IPS-18c (cell line): ENCODE results near the gene PTPRG.

ENCODE experiments used
- H3K4me3 ChIP-seq: 2 replicates; pipeline ENCODE4 v1.7.0; 2013; ENCODE audit warnings: low read depth, mild to moderate bottlenecking, low read length, moderate library complexity; ENCODE audit not compliant: insufficient read depth
- H3K9me3 ChIP-seq: one replicate; pipeline ENCODE4 v1.6.1; 2013; ENCODE audit warnings: mild to moderate bottlenecking, low read length, moderate library complexity; ENCODE audit not compliant: control insufficient read depth, insufficient read depth

PTPRG gene

GRCh38 chr3:61877359-61878138 is 316.2 kb downstream of the PTPRG start:
- no peaks in the 10 kb centered on the region for H3K9me3 ChIP-seq
- no peak overlapping the region for H3K4me3 ChIP-seq

GRCh38 chr3:61882253-61882652 is 320.9 kb downstream of the PTPRG start:
- Histone ChIP-seq H3K4me3 (no peak overlapping the region), H3K9me3 (no peaks in the 10 kb centered on the region)

DNA sequence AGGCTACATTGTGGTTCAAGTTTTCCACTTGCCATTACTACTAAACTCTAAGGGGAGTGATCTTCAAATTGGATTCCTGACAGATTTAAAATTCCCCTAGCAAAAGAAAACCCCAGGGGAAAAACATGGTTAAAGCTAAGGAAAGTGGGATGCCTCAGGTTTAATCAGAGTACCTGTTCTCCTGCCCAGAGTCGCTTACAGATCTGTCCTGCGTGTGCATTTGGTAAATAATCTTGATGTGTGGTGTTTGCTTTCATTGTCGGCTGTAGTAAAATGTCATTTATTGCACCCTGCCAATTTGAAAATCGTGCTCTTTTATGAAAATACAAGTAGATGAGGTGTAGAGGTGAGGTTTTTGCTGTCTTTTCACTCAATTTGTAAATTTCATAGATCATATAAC is 323.4 kb downstream of the PTPRG start:
- Histone ChIP-seq H3K9me3 (no peaks in the 10 kb centered on the region), H3K4me3 (no peak overlapping the region)

DNA sequence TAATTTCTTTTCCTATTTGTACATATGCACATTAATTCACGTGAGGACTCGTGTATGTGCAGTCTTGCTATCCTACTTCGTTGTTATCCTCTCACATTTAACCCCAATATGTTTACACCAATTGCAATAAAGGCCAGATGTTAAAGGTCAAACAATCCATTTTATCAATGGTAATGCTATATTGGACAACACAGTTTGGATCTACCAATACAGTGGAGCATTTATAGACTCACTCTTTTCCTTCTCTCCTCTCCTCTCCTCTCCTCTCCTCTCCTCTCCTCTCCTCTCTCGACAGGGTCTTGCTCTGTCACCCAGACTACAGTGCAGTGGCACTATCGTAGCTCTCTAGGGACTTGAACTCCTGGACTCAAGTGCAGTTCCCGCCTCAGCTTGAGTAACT is 324.0 kb downstream of the PTPRG start:
- Histone ChIP-seq H3K4me3 (no peak overlapping the region), H3K9me3 (no peaks in the 10 kb centered on the region)

DNA sequence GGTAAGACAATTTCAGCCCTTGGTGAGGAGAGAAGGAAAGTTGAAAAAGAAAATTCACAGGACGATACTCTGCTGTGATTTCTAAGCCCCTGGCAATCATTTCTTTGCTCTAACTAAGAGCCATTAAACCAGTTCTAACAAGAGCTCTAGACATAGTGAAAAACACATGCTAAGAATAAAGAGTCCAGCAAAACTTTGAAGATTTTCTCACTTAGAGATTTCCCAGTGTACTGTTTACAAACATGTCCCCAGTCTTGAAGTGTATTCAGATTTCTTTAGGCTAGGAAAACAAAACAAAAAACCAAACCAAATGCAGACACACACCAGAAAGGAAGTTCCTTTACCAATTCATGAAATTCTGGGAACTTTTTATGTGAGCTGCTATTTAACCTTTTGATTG is 325.8 kb downstream of the PTPRG start:
- no peak overlapping the region for H3K4me3 ChIP-seq
- H3K9me3 ChIP-seq = no peaks in the 10 kb centered on the region

DNA sequence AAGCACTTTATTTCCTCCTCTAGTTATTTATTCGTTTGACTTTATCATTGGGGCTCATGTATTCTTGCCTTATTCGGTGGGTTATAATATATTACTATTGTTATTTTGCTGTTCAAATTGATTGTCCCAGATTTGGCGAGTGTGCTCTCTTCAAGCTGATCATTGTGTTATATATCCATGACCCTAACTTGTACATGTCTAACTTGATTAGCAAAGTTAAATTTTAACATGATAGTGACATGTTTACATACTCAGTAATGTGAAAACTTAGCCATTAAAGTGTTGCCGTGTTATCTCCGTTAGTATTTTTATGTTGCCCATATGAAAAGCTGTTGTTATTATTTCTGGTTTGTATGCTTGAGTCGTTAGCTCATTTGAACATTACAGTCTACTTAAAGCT is 327.9 kb downstream of the PTPRG start:
- no peak overlapping the region for H3K4me3 ChIP-seq
- no peaks in the 10 kb centered on the region for H3K9me3 ChIP-seq

GRCh38 chr3:61890167-61890566 is 328.8 kb downstream of the PTPRG start:
- no peak overlapping the region for H3K4me3 ChIP-seq

DNA sequence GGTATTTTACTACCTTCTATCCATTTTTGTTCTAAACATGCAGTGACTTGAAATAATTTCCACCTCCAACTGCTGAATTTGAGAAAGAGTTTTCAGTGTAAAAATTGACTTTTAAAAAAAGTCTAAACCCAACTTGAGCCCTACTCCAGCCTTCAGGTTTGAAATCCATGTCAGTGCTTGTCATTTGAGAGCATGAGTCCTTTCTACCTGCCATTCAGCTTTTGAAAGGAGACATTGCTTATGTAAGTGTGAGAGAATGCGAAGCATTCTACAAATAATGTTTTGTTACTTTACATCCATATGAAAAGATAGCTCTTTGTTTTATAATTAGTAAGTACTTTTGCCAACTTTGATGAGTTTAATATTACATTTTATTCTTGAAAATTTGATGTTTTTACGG is 329.2 kb downstream of the PTPRG start:
- no peaks in the 10 kb centered on the region for H3K9me3 ChIP-seq
- no peak overlapping the region for H3K4me3 ChIP-seq

More at GRCh38 chr3:61890167-61890566, 328.8 kb downstream of the PTPRG start:
- no peaks in the 10 kb centered on the region for H3K9me3 ChIP-seq

GRCh38 chr3:61892891-61893290 is 331.5 kb downstream of the PTPRG start:
- no peak overlapping the region for H3K4me3 ChIP-seq
- H3K9me3 ChIP-seq = no peaks in the 10 kb centered on the region

DNA sequence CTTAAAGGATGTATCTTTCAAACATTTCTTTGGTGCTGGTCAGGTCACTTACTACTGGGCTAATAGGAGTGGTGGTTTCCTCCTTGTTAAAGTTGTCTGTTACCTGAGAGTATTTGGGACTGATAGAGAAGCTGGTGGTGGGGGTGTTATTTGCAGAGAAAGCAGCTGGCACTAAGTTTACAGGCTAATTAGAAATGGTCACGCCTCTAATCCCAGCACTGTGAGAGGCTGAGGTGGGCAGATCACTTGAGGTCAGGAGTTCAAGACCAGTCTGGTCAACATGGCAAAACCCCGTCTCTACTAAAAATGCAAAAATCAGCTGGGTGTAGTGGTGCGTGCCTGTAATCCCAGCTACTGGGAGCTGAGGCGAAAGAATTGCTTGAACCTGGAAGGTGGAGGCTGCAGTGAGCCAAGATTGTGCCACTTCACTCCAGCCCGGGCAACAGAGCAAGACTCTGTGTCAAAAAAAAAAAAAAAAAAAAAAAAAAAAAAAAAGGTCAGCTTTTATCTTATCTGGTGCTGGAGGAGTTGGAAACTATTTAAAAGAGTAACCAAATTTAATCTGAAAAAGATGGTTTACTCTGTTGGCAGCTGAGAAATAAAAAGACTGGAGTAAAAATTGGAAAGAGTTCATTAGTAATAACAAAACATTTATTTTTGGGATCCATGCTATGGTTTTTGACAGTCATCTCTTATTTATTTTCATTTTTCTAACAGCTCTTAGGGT is 332.6 kb downstream of the PTPRG start:
- Histone ChIP-seq H3K4me3 (no peak overlapping the region), H3K9me3 (no peaks in the 10 kb centered on the region)

DNA sequence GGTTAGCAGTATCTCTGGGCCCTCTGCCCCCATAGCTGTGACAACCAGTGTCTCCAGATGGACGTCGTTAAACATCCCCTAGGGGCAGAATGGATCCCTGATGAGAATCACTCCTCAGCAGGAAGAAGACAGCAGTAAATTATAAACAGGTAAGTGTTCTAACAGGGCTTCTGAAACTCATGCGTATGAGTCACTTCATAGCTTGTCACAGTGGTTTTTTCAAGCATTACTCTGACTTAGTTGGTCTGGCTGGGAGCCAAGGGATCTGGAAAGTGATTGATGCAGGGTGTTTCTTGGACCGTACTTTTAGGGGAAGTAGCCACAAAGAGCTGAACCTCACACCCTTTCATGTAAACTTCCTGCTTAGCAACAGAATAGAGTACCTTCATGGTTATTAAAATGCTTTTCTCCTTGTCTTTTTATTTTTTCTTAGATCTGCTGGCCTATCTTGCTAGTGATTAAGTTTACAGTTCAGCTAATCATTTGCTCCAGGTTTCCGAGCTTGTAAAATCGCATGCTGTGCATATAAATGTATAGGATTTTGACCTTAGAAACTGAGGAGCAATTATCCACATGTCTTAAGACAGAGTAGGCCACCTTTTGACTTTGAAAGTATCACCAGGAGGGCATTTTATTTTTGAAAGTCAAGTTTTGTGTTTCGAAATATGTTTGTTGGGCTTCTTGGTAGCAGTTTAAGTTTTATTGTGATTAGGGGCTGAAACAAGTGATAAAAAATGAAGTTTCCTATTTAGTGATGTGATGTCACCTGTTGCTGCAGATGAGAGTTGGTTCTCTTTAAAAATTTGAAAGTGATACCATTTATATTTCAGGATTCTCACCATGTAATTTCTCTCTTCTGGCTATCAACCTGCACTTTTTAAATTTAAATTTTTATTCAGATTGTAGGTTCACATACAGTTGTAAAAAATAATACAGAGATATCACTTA is 333.9 kb downstream of the PTPRG start:
- no peak overlapping the region for H3K4me3 ChIP-seq
- no peaks in the 10 kb centered on the region for H3K9me3 ChIP-seq

- H3K9me3 ChIP-seq = no peaks in the 10 kb centered on the region
- H3K4me3 ChIP-seq = no peak overlapping the region
Observed at GRCh38 chr3:61896251-61896650, 334.9 kb downstream of the PTPRG start.

- H3K4me3 ChIP-seq = no peak overlapping the region
Observed at GRCh38 chr3:61897848-61898247, 336.5 kb downstream of the PTPRG start.

DNA sequence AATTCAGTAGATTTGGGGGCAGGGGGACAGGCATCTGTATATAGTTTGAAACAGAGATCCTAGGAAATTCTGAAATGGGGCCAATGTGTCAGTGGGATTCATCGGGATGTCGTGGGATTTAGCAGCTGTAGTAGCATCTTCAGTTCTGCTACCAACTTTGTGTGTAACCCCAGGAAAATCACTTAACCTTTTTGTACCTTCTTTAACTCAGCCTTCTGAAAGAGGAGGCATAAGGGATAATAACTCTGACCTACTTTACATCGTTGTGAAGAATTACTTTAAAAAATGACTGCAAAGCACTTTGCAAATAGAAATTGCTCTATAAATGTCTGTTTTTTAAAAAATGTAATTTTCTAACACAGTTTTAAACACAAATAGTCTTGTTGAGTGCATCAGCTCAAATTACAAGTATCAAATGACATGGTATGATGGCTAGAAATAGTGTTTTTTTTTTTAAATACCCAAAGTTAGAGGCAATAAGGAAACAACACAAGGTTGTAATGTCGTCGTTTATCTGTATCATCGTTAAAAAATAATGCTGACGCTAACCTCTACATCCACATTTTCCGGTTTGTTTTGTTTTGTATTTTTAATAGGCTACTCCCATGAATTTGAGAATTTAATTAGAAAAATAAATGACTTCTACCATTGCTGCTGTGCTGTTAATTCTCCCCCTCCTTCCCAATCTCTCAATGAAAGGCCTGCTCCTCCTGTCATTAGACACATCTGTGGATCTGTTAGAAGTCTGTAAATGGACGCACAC is 338.5 kb downstream of the PTPRG start:
- H3K4me3 ChIP-seq = no peak overlapping the region
- no peaks in the 10 kb centered on the region for H3K9me3 ChIP-seq

More at GRCh38 chr3:61897848-61898247, 336.5 kb downstream of the PTPRG start:
- H3K9me3 ChIP-seq = no peaks in the 10 kb centered on the region

- H3K4me3 ChIP-seq = no peak overlapping the region
- H3K9me3 ChIP-seq = no peaks in the 10 kb centered on the region
Observed at GRCh38 chr3:61901496-61901895, 340.1 kb downstream of the PTPRG start.

DNA sequence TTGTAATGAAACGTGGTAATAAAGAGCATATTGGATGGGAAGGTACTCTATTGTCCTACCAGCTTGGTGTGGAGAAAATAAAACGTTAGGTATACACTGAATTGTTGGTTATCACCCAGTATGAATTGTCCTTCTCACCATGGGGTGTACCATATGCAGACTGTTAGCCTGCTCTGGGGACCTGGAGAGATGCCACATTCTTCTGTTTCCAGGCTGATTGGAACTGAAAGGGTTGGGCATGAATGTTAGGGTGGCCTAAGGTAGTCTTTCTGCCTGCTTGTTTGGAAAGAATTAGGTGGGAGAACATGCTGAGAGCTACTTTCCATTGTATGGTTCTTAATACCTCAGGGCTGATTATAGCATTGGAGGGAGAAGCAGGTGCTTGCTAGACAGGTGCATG is 340.6 kb downstream of the PTPRG start:
- no peak overlapping the region for H3K4me3 ChIP-seq

DNA sequence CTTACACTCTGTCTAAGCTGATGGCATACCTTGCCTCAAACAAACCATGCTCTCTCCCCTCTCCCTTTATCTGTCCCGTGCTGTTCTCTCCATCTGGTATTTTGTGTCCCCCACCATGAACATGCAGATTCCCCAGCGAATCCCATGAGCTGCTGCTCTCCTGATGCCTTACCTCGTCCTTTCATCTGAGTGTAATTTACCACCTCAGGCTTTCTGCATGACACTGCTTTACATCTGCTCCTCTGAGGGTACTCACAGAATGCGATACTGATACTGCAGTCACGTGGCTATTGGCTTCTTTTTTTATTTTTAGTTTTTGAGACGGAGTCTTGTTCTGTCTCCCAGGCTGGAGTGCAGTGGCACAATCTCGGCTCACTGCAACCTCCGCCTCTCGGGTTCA is 341.7 kb downstream of the PTPRG start:
- Histone ChIP-seq H3K4me3 (no peak overlapping the region), H3K9me3 (no peaks in the 10 kb centered on the region)

More for the DNA sequence above, 340.6 kb downstream of the PTPRG start:
- no peaks in the 10 kb centered on the region for H3K9me3 ChIP-seq
